ENCODE measurements around the gene WWOX.

Gene WWOX

DNA sequence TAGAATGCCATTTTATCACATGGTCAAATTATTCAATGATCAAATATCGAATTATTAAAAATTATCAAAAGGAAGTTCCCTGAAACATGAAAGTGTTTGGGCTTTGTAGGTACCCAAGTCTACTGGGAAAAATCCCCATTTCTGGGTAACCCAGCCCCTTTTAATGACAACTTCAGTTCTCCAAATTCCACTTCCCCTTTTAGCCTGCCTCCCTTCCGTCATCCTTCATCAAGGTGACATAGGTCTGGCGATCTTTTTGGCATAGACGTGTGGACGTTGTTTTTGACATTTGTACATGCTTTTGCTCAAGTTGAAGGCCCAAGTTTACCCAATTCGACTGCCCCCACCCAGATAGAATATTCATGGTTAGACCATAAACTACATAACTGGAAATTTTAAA, 840.1 kb downstream of the WWOX start:
- no peak for DNase-seq (ENCODE audit: low read depth, low spot score)

DNA sequence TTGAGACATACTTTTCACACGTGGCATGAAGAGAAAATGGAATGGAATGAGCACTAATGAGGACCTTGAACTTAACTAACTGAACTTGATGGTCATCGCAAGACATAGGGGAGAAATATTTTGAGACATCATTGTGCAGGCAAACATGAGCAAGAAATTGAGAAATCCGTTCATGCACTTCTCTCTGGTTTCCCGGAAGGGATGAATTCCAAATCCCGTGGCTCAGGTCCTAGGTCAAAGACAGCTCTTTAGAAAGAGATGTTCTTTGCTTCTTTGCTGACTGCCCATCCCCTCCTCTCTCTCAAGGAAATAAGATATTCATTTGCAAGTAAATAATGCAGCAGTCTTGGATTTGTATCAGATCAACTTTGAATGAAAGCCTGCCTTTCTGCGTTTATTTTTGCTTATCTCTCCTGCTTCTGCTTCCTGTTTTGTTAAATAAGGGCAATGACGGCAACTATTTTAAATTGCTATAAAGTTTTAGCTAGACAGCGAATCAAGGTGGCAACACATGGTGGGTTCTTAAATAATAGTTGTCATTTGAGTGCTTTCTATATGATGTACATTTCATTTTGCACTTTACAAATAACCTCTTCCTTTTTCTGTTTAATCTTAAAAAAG, 843.3 kb downstream of the WWOX start:
- no peak for DNase-seq (ENCODE audit: low read depth, low spot score)

DNA sequence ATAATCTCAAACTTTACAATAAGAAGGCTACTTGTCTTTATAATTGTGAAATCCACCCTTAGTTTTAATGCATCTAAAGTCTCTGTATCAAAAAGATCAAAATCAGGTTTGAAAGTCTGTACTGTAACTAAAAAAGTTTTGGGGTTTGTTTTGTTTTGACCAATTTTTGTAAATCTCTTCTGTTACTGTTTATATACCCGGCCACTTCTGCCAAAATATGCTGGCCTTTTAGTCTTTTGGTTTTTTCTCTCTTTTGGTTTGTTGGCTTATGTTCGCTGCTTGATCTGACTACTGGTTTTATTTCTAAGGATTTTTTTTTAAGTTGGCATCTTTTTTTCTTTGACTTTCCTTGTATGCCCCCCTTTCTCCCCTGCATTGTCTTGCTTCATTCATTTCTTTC, 845.9 kb downstream of the WWOX start:
- DNase-seq (ENCODE audit: low read depth, low spot score): no peak

DNA sequence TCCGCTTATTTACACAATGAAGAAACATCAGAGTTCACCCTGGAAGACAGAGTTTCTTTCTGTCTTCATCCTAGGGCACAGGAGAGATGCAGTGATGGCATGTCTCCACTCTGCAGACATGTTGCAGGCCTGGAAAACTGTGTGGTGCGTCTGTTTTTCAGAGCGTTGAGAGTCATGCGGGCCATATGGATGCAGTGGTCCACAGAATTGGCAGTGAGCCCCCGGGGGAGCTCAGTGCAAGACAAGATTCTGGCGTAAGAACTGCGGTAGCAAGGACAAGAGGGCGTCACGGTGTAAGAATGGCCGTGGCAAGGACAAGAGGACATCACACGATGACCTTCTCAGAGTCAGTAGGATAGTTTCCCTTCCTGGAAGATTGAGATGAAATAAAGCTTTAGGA, 847.1 kb downstream of the WWOX start:
- no peak for DNase-seq (ENCODE audit: low read depth, low spot score)

DNA sequence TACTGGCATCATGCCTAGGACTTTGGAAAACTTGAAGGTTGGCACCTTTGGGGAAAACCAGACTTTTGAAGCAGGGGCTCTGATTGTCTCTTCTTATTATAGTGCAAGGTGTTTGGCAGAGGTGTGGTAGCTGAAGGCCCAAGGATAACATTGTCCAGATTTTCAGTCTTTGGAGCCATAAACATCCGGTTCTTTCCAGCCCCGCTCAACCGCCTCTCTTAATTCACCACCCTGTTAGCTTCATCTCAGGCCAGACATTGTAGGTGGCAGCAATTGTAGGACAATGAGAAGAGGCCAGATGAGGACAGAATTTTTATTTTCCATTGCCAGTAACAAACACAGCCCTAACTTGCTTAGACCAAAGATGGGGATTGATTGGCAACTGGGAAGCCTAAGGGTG, 851.3 kb downstream of the WWOX start:
- DNase-seq (ENCODE audit: low read depth, low spot score): no peak

DNA sequence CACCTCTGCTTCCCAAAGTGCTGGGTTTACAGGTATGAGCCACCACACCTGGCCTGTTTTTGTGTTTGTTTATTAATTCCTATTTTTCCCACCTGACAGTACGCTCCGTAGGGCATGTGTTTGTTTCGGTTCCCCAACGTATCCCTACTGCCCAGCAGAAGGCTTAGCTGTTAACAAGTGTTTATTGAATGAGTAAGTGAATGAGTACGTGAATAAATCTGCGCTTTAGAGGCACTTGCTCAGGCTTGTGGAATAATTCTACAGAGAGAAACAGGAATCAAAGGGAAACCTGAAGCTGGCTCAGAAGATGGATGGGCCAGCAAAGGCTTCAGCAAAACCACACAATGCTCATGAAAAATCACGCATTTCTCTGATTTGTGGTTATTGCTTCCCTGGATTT, 853.2 kb downstream of the WWOX start:
- no peak for DNase-seq (ENCODE audit: low read depth, low spot score)

DNA sequence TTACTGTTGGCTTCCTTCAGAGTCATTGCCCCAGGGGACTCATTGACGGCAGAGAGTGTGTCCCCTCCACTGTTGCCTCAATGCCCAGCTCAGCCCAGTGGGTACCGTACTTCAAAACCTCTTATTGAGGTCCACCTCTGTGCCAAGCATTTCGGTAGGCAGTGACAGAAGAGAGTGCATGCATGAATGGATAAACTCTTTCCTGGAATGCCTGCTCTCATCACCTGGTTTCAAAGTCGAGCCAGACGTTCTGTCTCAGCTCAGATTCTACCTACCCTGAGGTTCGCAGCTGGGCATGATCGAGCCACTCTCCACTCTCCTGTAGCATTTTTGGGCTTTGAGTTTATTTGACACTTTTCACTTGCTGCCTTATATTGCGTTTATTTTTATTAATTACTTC, 854.1 kb downstream of the WWOX start:
- no peak for DNase-seq (ENCODE audit: low read depth, low spot score)

DNA sequence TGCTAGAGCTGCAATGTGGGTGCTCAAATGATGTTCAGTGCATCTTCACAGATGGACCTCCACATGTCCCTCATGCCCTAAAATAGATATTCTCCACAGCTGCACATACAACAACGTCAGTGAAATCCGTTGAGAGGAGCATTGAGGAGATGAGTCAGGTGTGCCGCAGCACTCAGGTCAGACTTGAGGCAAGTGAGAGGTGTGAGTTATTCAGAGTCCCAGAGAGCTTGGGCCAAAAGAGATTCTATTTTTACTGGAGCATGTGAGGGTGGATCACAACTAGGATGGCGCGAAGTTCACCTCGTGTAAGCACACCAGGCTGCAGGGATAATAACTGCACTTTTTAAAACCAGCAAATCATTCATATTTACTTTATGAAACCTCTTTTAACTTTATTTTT, 855.8 kb downstream of the WWOX start:
- no peak for DNase-seq (ENCODE audit: low read depth, low spot score)

DNA sequence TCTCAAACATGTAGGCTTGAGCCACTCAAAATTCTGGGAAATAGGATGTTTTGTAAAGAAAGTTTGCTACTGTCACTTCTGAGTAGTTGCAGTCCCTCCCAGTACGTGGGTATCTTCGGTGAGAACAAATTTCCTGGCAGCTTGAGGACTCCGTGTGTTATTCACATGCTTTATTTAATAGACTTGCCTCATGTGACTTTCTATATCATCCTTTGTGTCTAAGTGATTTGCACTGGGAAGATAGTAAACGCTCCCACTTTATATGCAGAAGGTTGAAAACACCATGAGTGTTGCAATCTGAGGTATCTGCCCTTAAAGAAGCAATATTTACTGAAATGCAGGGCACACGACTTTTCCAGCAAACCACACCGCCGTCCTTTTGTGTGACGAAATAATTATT, 857.4 kb downstream of the WWOX start:
- no peak for DNase-seq (ENCODE audit: low read depth, low spot score)

DNA sequence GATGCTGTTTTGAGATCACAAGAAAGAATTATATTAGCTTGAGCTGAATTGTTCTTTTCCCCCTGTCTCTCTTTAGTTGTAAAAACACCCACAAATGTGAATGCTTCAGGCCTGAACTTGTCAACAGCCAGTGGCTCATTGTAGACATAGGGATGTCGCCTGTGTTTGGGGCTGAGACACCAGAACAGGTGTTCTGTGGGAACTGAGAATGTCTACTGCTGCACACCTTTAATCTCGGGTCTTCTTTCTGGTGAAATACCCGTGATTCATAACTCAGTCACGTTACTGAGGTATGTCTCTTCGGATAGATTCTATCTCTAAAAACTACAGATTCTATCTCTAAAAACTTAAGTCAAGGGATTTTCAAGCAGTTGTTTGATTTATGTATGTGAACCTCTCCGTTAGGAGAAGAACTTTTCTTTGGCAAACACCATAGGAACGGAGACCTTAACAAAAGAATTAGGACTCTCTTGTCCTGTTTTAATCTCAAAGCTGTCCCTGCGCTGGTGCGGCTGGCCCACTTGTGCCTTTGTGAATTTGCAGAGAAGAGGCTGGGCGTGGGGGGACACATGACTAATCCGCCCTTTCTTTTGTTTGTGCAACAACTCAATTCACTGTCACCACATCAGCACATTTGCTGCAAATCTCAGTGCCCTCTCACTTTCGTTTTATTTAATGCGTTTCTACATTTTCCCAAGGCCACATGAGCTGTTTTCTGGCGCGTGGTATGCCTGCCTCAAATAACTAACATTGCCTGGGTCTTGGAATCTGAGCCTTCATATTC, 858.1 kb downstream of the WWOX start:
- DNase-seq (ENCODE audit: low read depth, low spot score): no peak

DNA sequence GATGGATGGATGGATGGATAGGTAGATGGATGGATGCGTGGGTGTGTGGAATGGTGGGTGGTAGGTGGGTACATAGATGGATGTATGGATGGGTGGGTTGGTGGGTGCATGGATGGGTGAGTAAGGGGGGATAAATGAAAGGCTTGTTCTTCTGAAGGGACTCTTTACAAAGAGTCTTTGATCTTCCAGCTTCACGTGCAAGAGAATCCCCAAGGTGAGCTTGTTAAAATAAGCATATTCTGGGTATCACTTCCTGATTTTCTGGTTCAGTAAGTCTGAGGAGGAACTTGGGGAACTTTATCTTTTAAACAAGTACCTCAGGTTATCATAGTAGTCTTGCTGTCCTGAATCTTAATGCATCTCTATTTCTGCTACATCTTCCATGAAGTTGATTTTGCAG, 862.0 kb downstream of the WWOX start:
- no peak for DNase-seq (ENCODE audit: low read depth, low spot score)

DNA sequence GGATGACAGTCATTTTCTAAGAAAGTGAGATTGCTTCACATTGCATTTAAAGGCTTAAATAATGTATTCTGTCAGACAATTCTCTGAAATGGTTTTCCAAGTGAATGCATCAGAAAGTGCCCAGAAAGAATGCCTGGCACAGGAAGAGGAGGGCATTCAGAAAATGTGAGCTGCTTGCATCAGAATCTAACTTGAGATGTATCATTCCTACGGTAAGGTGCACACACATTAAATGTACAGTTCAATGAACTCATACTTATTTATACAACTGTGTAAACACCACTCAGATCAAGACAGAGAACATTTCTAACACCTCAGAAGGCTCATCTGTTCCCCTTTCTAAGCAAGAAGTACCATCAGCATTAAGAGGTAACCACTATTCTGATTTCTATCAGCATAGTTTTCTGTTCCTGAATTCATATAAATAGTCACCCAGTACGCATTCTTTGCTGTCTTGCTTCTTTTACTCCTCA, 863.0 kb downstream of the WWOX start:
- DNase-seq (ENCODE audit: low read depth, low spot score): no peak

DNA sequence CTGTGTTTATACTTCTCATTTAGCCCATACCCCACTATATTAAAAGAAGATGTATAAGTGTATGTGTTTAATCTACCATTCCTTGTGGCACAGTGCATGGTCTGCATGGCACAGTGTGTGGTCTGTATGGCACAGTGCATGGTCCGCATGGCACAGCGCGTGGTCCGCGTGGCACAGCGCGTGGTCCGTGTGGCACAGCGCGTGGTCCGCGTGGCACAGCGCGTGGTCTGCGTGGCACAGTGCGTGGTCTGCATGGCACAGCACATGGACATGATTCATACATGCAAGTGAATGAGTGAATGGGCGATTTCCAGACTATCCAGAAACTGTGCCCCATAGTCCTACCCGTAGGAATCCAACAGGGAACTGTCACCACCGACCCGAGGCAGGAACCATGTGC, 868.5 kb downstream of the WWOX start:
- no peak for DNase-seq (ENCODE audit: low read depth, low spot score)

DNA sequence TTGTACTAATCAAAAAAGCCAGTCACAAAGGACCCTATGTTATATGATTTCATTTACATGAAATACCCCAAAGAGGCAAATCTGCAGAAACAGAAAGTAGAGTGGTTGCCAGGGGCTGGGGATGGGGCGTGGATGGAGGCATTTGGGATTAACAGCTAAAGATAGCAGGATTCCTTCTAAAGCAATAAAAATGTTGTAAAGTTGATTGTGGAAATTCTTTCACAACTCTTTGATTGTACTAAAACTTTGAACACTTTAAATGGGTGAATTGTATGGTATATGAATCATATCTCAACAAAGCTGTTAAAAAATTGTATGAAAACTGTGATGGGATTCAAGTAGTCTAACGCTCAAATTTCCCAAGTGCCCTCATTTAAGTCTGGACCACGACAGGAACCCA, 870.3 kb downstream of the WWOX start:
- no peak for DNase-seq (ENCODE audit: low read depth, low spot score)

DNA sequence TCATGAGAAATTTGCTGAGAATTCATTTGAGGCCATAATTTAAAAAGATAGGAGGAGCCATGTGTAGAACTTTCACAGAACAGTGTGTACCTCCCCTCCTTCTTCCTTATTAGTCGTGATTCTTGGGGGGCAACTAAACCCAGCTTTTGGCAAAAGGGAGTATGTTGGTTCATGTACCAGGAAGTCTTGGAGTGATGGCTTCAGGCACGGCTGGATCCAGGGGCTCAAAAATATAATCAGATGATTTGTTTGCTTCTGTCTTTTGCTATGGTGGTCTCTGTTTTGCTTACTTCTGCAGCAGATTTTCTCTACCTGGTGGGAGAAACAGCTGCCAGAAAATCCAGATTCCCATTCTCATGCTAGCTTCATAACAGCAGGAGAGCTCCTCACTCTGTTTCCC, 871.2 kb downstream of the WWOX start:
- no peak for DNase-seq (ENCODE audit: low read depth, low spot score)

DNA sequence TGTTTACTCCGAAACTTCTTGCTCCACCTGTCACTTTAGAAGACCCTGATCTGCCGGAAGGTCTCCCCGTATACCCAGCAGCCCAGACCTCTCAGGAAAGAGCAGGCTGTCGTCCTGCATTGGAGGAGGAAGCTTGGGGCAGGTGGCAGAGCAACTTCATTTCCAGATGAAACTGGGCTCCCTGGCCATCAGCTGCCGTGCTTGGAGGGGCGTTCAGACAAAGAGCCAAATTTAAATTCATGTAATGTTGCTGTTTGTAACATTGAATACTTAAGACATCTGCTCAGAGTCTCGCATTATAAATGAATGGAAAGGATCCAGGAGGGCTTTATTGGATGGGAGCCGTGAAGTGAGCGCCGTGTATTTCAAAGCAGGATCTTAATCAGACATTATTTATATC, 872.6 kb downstream of the WWOX start:
- no peak for DNase-seq (ENCODE audit: low read depth, low spot score)

DNA sequence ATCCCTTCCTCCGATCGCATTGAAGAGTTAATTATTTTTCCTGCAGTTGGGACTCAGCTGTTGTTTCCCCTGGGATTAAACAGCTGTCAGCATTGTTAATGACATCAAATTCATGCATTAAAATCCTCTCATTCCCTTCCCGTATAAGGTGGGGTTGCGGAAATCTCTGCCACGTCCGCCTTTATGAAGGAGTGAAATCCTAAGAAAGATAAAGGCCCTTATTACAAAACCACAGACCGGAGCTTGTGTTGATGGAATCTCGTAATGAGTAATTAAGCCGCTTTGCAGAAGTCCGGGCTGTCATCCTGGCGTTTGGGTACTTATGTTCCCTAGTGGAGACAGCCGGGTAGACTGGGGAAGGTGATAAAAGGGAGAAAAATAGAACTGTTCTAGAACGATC, 873.5 kb downstream of the WWOX start:
- DNase-seq (ENCODE audit: low read depth, low spot score): no peak

DNA sequence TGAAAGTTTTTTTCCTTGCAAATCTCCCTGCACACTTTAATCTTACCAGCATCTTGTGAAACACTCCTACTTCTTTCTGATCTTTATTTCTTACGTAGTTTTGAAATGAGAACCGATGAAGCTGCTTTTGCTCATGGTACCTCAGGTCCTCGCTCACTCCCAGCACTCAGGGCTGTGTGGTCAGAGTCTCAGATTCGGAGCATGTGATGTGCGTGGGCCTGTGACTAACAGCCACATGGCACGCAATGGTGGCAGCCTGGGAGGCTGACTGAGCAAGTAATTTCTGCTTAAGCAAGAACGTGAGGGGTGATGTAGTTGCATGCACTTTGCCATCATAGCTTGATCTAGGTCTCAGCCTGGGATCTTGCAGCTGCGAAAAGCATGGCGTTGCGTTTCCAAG, 876.8 kb downstream of the WWOX start:
- DNase-seq (ENCODE audit: low read depth, low spot score): no peak

DNA sequence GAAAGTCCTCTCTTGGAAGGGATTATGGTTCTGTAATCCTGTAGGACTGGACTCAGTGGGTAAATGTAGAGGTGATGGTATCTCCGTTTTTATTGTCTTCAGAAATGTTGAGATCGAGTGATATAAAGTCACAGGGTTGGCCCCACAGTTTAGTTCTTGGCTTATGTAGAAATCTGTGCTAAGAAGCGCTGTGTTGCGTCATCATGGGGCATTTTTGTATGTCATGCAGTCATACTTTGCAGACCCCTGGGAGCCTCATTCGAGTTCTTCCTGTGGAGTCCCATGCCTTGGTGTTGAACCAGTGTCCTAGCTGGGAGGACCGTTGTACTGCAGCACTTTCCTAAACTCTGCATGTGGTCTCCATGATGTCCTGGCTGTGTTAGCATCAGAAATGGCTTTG, 881.4 kb downstream of the WWOX start:
- DNase-seq (ENCODE audit: low read depth, low spot score): no peak

DNA sequence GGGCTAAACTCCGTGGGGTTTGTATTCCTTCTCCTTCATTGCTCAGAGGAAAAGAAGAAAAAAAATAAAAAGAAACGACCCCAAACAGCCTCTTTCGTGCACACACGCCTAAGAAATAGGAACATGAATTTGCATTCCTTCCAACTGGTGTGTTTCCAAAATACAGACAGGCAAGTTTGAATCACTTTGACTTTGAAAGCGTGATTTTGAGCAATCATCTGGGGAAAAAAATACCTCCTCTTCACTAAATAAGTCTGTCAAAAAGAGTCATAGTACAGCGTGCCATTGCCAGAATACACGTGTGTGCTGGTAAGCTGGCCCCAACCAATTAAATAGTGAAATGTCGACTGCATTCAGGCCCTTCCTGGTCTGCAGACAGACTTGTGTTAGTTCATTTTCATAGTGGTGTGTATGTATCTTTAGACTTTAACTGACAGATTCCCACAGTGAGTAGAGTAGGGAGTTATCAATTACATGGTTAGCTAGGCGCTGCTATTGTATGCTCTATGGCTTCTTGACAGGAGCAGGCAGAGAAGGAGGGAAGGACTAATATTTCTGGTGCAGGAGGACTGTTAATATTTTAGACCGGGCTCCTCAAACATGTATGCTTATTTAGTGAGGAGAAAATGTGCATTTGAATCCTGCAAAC, 882.8 kb downstream of the WWOX start:
- no peak for DNase-seq (ENCODE audit: low read depth, low spot score)

DNA sequence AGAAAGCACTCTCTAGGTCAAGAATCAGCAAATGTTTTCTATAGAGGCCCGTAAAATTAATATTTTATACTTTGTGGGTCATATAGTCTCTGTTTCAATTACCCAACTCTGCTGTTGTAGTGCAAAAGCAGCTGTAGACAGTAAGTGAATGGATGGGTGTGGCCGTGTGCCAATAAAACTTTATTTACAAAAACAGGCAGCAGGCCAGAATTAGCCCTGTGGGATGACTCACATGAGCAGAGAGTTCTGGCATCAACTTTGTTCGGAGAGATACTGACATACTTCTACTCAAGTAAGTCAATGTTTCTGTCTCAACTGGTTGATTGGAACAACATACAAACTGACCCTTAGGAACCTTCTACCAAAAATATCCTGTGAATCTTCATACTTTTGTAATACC, 884.9 kb downstream of the WWOX start:
- DNase-seq (ENCODE audit: low read depth, low spot score): no peak

DNA sequence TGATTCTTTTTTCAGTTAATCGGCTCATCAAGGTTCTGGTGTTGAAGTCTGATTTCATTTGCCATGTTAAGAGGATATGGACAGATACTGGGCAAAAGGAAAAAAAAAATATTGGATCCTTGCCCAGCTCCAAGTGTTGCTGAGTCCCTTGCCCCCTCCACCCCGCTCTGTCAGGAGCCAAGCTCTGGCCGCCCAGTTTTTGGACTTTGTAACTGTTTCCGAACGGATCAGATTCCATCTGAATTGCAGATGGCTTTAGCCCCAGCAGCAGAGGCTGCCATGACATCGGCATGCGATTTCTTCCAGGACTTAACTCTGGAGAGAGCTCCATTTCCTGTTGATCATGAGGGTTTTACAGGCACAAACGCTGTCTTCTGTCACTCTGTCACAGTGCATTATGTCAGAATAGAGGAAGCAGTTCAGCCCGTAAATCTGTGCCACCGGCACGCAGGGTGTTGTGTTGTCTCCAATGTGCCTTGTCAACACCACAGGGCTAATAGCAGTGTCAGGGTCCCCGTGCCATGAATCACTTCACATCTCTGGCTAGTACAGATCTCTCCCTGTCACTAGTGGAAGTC, 885.5 kb downstream of the WWOX start:
- no peak for DNase-seq (ENCODE audit: low read depth, low spot score)
